SKM-1 (cell line): ENCODE results near the gene SPOP.
A peak's percentile ranks its signal among the peaks of the same experiment; 100 is the strongest.
"Not testable (repeated sequence)": the region's sequence is repeated elsewhere in the genome, so short reads cannot be mapped to it uniquely, and the experiment has no call there.

Experiments used
- DNase-seq: peaks from one replicate; lab custom pipeline; 2025; ENCODE audit not compliant: unreplicated experiment; lab: John Stamatoyannopoulos, UW

The SPOP gene

GRCh38 chr17:49696233-49696761, 18.4 kb upstream of the SPOP start:
- no peak for DNase-seq

DNA sequence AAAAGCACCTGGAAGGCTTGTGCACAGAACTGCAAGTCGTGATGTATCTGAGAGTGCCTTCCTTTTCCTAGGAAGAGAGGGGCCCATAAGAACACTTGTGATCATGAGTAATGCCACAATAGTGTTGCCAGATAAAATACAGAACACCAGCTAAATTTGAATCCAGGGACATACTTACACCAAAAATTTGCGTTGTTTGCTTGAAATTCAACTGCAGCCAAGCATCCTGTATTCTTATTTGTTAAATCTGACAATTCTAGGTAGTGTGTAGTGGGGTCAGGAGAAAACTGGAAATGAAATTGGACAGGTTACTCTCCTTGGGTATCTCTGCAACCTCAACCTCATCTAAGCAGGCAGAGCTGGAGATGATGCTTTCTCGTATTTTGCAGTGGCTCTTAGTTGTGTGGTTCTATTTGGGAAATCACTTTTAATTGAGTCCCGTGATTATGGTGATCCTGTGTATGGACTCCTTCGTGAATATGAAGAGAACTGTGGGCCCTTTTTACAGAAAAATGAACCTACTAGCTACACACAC, 17.9 kb upstream of the SPOP start:
- DNase-seq: no peak

- DNase-seq: peak; percentile 45
These were observed 17.2 kb upstream of the SPOP start for GRCh38 chr17:49694847-49695697.

DNA sequence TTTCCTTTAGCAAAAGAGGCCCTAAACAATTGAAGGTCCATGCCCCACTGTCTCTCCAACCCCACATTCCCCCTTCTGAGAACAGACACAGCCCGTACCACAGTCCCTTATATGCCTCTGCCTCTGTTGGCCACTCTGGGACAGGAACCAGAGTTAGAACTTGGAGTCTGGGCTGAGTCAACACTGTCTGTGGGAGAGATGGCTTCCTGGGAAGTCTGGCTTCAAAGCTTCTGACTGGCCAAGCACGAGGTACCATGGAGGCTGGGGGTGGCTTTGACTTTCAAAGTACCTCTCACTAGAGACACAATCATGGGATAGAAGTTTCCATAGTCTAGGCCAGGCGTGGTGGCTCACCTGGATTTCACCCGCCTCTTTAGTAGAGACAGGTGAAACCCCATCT, 14.9 kb upstream of the SPOP start:
- no peak for DNase-seq

- DNase-seq: no peak
These were observed 13.8 kb upstream of the SPOP start for GRCh38 chr17:49691677-49692191.

GRCh38 chr17:49691086-49691676, 13.3 kb upstream of the SPOP start:
- no peak for DNase-seq

- DNase-seq: no peak
These were observed 12.4 kb upstream of the SPOP start for GRCh38 chr17:49690256-49690655.

- DNase-seq: no peak
These were observed 11.0 kb upstream of the SPOP start for GRCh38 chr17:49688848-49689247.

DNA sequence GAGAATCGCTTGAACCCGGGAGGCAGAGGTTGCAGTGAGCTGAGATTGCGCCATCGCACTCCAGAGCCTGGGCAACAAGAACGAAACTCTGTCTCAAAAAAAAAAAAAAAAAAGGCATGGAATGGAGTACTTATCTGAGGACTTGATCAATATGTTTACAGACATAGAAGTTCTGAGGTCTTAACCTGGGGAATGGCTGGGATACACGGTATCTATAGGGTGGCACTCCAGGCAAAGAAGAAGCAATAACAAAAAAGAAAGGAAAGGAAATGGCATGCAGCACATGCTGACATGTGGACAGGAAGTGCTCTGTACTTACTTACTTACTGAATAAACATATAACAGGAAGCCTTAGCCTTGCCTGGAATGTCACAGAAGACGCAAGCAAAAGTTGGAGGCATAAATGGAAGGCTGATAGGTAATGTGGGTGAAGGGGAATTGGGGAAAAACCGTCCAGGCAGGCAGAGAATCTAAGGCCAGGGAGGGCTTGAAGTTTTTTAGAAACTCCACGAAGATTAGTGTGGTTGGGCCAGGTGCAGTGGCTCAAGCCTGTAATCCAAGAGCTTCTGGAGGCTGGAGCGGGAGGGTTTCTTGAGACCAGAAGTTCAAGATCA, 10.1 kb upstream of the SPOP start:
- DNase-seq: no peak

- DNase-seq: peak; percentile 10
These were observed 3.4 kb upstream of the SPOP start for GRCh38 chr17:49681106-49681979.

DNA sequence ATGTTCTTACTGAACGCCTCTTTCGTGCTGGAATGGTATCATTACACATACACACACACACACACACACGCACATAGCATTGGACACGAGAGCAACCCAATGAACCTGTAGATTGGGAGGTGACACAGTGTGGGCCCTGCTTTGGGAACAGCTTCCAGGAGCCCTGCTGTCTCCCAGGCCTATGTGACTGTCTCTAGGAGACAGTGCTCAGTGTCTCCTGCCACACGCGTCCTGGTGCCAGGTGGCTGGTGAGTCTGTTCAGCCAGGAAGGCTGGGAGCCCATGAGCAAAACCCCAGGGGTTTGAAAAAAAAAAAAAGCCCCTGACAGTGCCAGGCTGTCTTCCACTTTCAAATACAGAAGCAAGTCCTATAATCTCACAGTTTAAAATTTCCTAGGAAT, 2.4 kb upstream of the SPOP start:
- DNase-seq: no peak

- peak; percentile 78 for DNase-seq
These were observed 564 bp downstream of the SPOP start for GRCh38 chr17:49677134-49677932.

- peak; percentile 95 for DNase-seq
These were observed 1.5 kb downstream of the SPOP start for GRCh38 chr17:49676276-49676868.

GRCh38 chr17:49674507-49674906, 3.4 kb downstream of the SPOP start:
- DNase-seq: no peak

DNA sequence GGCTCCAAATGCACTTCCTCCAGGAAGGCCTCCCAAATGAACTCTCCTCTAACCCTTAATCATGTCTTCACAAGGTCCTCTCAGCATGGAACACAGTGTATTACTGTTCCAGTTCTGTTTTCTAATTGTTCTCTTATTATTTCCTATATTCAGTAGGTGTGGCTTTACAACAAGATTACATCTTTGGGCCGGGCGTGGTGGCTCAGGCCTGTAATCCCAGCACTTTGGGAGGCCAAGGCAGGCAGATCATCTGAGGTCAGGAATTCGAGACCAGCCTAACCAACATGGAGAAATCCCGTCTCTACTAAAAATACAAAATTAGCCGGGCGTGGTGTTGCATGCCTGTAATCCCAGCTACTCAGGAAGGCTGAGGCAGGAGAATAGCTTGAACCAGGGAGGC, 4.2 kb downstream of the SPOP start:
- not testable (repeated sequence) for DNase-seq

GRCh38 chr17:49670641-49671040, 7.3 kb downstream of the SPOP start:
- no peak for DNase-seq

- no peak for DNase-seq
These were observed 7.9 kb downstream of the SPOP start for GRCh38 chr17:49670002-49670401.

GRCh38 chr17:49667854-49668253, 10.0 kb downstream of the SPOP start:
- DNase-seq: no peak

- DNase-seq: no peak
These were observed 13.1 kb downstream of the SPOP start for GRCh38 chr17:49664706-49665211.
